Naive thymus-derived CD4-positive, alpha-beta T cell (primary cell): ENCODE data around the gene ZCCHC14. TPM values are rescaled to one million over a fixed set of nuclear protein-coding genes. Genes with fewer than 3 reads are reported as not detected.
"Not testable (repeated sequence)": the region's sequence is repeated elsewhere in the genome, so short reads cannot be mapped to it uniquely, and the experiment has no call there.

Experiments
- ATAC-seq: fragments of 150-1000 bp; cut with Tn5 transposase; 2 replicates; pipeline ENCODE4 v1.10.0; 2021; ENCODE audit warnings: mild to moderate bottlenecking, moderate library complexity
- CTCF ChIA-PET: fragments of 350-600 bp; sonication (Branson Sonifier 250); formaldehyde crosslinking; loops from one replicate; lab custom pipeline; 2021; ENCODE audit warnings: antibody characterized with exemption; lab: Charles Lee
- POLR2A ChIA-PET: fragments of 350-600 bp; sonication (Branson Sonifier 250); formaldehyde crosslinking; loops from one replicate; lab custom pipeline; 2021; ENCODE audit warnings: antibody characterized with exemption, inconsistent platforms; lab: Charles Lee
- DNase-seq, 9 donors: peaks; one replicate each; pipeline versions ENCODE4 v3.0.0 to v3.0.0-alpha.2; 2020 to 2022; ENCODE audit warnings: mixed read lengths in 1 of 9
- H3K27ac ChIP-seq: one replicate; pipeline ENCODE4 v1.7.0; 2013; ENCODE audit warnings: mild to moderate bottlenecking, low read depth, low read length, moderate library complexity
- H3K27me3 ChIP-seq, 2 donors: one replicate each; pipeline ENCODE4 v1.7.0; 2013; ENCODE audit warnings: low read length in 2 of 2, mild to moderate bottlenecking in 2 of 2, moderate library complexity in 2 of 2; ENCODE audit not compliant: control insufficient read depth in 2 of 2, insufficient read depth in 2 of 2
- H3K36me3 ChIP-seq, 3 experiments: 1 replicate in 2 of 3; 2 replicates in 1 of 3; pipeline ENCODE4 v1.7.0; 2013; ENCODE audit warnings: low read length in 3 of 3, mild to moderate bottlenecking in 3 of 3, moderate library complexity in 1 of 3; ENCODE audit not compliant: insufficient read depth in 3 of 3, control insufficient read depth in 2 of 3
- H3K4me1 ChIP-seq, 2 donors: one replicate each; pipeline ENCODE4 v1.7.0; 2013; ENCODE audit warnings: low read length in 2 of 2, mild to moderate bottlenecking in 2 of 2, moderate library complexity in 1 of 2; ENCODE audit not compliant: control insufficient read depth in 2 of 2, insufficient read depth in 2 of 2
- H3K4me3 ChIP-seq: 2 replicates; pipeline ENCODE4 v1.7.0; 2013; ENCODE audit warnings: mild to moderate bottlenecking, low read length
- H3K9me3 ChIP-seq, 3 experiments: 1 replicate in 2 of 3; 2 replicates in 1 of 3; pipeline ENCODE4 v1.7.0; 2013; ENCODE audit warnings: low read length in 3 of 3; ENCODE audit not compliant: control insufficient read depth in 2 of 3
- H3K27ac Mint-ChIP-seq, 9 donors: one replicate each; pipeline ENCODE4 v1.8.0; 2020 to 2022; ENCODE audit warnings: mixed read lengths in 9 of 9, mild to moderate bottlenecking in 8 of 9, moderate library complexity in 5 of 9, inconsistent platforms in 2 of 9
- H3K27me3 Mint-ChIP-seq, 5 donors: one replicate each; pipeline ENCODE4 v1.8.0; 2021 to 2022; ENCODE audit warnings: mixed read lengths in 5 of 5, mild to moderate bottlenecking in 1 of 5
- H3K36me3 Mint-ChIP-seq, 5 donors: one replicate each; pipeline ENCODE4 v1.8.0; 2020 to 2022; ENCODE audit warnings: mixed read lengths in 5 of 5, mild to moderate bottlenecking in 3 of 5, inconsistent platforms in 1 of 5
- H3K4me1 Mint-ChIP-seq, 7 donors: one replicate each; pipeline ENCODE4 v1.8.0; 2020 to 2022; ENCODE audit warnings: mixed read lengths in 7 of 7, mild to moderate bottlenecking in 3 of 7, inconsistent platforms in 1 of 7
- H3K4me3 Mint-ChIP-seq, 10 donors: one replicate each; pipeline ENCODE4 v1.8.0; 2020 to 2022; ENCODE audit warnings: mild to moderate bottlenecking in 10 of 10, mixed read lengths in 10 of 10, moderate library complexity in 6 of 10, inconsistent platforms in 2 of 10
- H3K9me3 Mint-ChIP-seq, 11 donors: one replicate each; pipeline ENCODE4 v1.8.0; 2020 to 2022; ENCODE audit warnings: mixed read lengths in 11 of 11, mild to moderate bottlenecking in 4 of 11, inconsistent platforms in 1 of 11, moderate library complexity in 1 of 11
- intact Hi-C, 2 donors: fragments of 100-400 bp; cut with micrococcal nuclease; formaldehyde crosslinking; loops; one replicate each; pipeline ENCODE4 v1.15.1; 2023
- polyA plus RNA-seq, 2 donors: library from polyadenylated mRNA; unstranded; fragments of 300-500 nt; fragmentation: Illumina TruSeq; gene quantifications; one replicate each; pipeline ENCODE4 v1.2.3, GENCODE V29; 2021
- total RNA-seq, 6 experiments: library from RNA in 5 of 6; stranded (reverse) in 5 of 6; gene quantifications; 1 replicate in 5 of 6; 2 replicates in 1 of 6; pipeline ENCODE4 v1.2.3 and lab custom pipeline; 2021 to 2026

Gene ZCCHC14
- total and polyA plus RNA-seq, 7 experiments from 2014 or later, result 0.64 to 34.2 (median 18.3) TPM

GRCh38 chr16:87498324-87499188 lies 5.7 kb upstream of the ZCCHC14 start:
- Mint-ChIP-seq H3K27me3 (peaks cover 0 to 37% (median 0%) of the 10 kb centered on the region in 5 donors), H3K27ac (no peak overlapping the region), H3K4me3 (no peak overlapping the region), H3K36me3 (no peaks in the 10 kb centered on the region), H3K9me3 (no peaks in the 10 kb centered on the region), H3K4me1 (peaks cover 0 to 24% (median 14%) of the 10 kb centered on the region in 7 donors)
- no peak for DNase-seq
- ChIA-PET CTCF (no interaction called here), POLR2A (no interaction called here)
- no peaks in the 10 kb centered on the region for H3K36me3 ChIP-seq
- H3K27ac ChIP-seq, result no peak overlapping the region
- ATAC-seq, result no peak
- no peaks in the 10 kb centered on the region for H3K27me3 ChIP-seq
- no peak overlapping the region for H3K4me3 ChIP-seq
- intact Hi-C loops, result loop anchor here in 1 of 2 donors (10.0 kb wide), 1 partner anchor 366 kb away; the partner anchor contains the start of gene SLC7A5
- peaks cover 2 to 17% of the 10 kb centered on the region in 2 donors for H3K4me1 ChIP-seq
- no peaks in the 10 kb centered on the region for H3K9me3 ChIP-seq

- peaks cover 0 to 28% (median 20%) of the 10 kb centered on the region in 7 donors for H3K4me1 Mint-ChIP-seq
- H3K4me3 Mint-ChIP-seq, CTCF ChIA-PET, H3K27ac ChIP-seq, H3K27me3 ChIP-seq, ATAC-seq, H3K9me3 ChIP-seq, H3K27ac Mint-ChIP-seq, H3K9me3 Mint-ChIP-seq, H3K36me3 Mint-ChIP-seq, H3K4me3 ChIP-seq, H3K36me3 ChIP-seq, DNase-seq, POLR2A ChIA-PET: not testable (repeated sequence)
- H3K27me3 Mint-ChIP-seq, result peaks cover 0 to 41% (median 0%) of the 10 kb centered on the region in 5 donors
- intact Hi-C loops, result loop anchor here in 1 of 2 donors (10.0 kb wide), 1 partner anchor 367 kb away; the partner anchor contains the start of gene SLC7A5
- peaks cover 6 to 17% of the 10 kb centered on the region in 2 donors for H3K4me1 ChIP-seq
These were observed 5.0 kb upstream of the ZCCHC14 start for GRCh38 chr16:87497767-87498290.

GRCh38 chr16:87497023-87497766 lies 4.4 kb upstream of the ZCCHC14 start:
- CTCF ChIA-PET, H3K4me3 ChIP-seq, H3K9me3 Mint-ChIP-seq, H3K4me3 Mint-ChIP-seq, H3K27ac ChIP-seq, H3K9me3 ChIP-seq, ATAC-seq, H3K27me3 ChIP-seq, POLR2A ChIA-PET, DNase-seq, H3K36me3 Mint-ChIP-seq, H3K36me3 ChIP-seq: not testable (repeated sequence)
- Mint-ChIP-seq H3K27me3 (peaks cover 0 to 41% (median 0%) of the 10 kb centered on the region in 5 donors), H3K4me1 (peaks cover 0 to 28% (median 20%) of the 10 kb centered on the region in 7 donors), H3K27ac (peak overlapping the region in 1 of 9 donors; percentile 43)
- intact Hi-C loops, result loop anchor here in 1 of 2 donors (10.0 kb wide), 1 partner anchor 368 kb away; the partner anchor contains the start of gene SLC7A5
- H3K4me1 ChIP-seq, result peaks cover 6 to 17% of the 10 kb centered on the region in 2 donors

GRCh38 chr16:87496447-87496801 lies 3.6 kb upstream of the ZCCHC14 start:
- Histone ChIP-seq H3K4me3 (no peak overlapping the region), H3K27me3 (no peaks in the 10 kb centered on the region), H3K4me1 (peaks cover 6 to 18% of the 10 kb centered on the region in 2 donors), H3K36me3 (no peaks in the 10 kb centered on the region), H3K9me3 (no peaks in the 10 kb centered on the region), H3K27ac (no peak overlapping the region)
- intact Hi-C loops, result loop anchor here in 1 of 2 donors (10.0 kb wide), 1 partner anchor 368 kb away; the partner anchor contains the start of gene SLC7A5
- CTCF ChIA-PET, result no interaction called here
- no peaks in the 10 kb centered on the region for H3K9me3 Mint-ChIP-seq
- DNase-seq (no peak), ATAC-seq (no peak)
- peak overlapping the region in 1 of 10 donors; percentile 21 for H3K4me3 Mint-ChIP-seq
- peaks cover 0 to 29% (median 20%) of the 10 kb centered on the region in 7 donors for H3K4me1 Mint-ChIP-seq
- H3K27ac Mint-ChIP-seq, result peak overlapping the region in 3 of 9 donors; percentile 34 to 55 (median 37)
- peaks cover 0 to under 1% (median 0%) of the 10 kb centered on the region in 5 donors for H3K36me3 Mint-ChIP-seq
- POLR2A ChIA-PET, result no interaction called here
- H3K27me3 Mint-ChIP-seq, result peaks cover 0 to 41% (median 0%) of the 10 kb centered on the region in 5 donors

- POLR2A ChIA-PET, result no interaction called here
- CTCF ChIA-PET, result no interaction called here
- Histone ChIP-seq H3K27ac (no peak overlapping the region), H3K27me3 (no peaks in the 10 kb centered on the region), H3K4me1 (peaks cover 6 to 24% of the 10 kb centered on the region in 2 donors), H3K9me3 (no peaks in the 10 kb centered on the region), H3K36me3 (no peaks in the 10 kb centered on the region), H3K4me3 (no peak overlapping the region)
- intact Hi-C loops, result loop anchor here in 1 of 2 donors (10.0 kb wide), 1 partner anchor 369 kb away; the partner anchor contains the start of gene SLC7A5
- ATAC-seq (no peak), DNase-seq (no peak)
- Mint-ChIP-seq H3K27ac (peak overlapping the region in 2 of 9 donors; percentile 37 to 55), H3K4me1 (peaks cover under 1 to 34% (median 23%) of the 10 kb centered on the region in 7 donors), H3K27me3 (peaks cover 0 to 46% (median 0%) of the 10 kb centered on the region in 5 donors), H3K36me3 (peaks cover 0 to 4% (median 0%) of the 10 kb centered on the region in 5 donors), H3K4me3 (peak overlapping the region in 2 of 10 donors; percentile 13 to 21), H3K9me3 (no peaks in the 10 kb centered on the region)
These were observed 3.0 kb upstream of the ZCCHC14 start for GRCh38 chr16:87495578-87496446.
